ENCODE measurements around the gene DLEC1.

DNA sequence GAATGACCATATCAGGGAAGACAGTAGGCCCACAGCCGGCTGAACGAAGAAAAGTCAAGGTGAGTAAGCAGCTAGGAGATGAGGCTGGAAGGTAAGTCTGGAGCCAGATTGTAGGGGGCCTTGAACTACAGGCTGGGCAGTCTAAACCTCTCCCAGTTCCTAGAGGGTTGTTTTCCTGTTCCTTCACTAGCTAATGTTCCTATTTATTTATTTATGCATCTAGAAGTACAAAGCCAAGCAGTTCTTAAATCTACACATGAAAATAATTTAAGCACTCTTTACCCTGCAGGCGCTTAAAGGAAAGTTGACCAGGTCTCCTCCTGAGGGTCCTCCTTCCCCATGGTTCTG lies 94.2 kb downstream of the DLEC1 start:
- TF ChIP-seq EZH2 (IDR thresholded peaks at IDR 0.05; ENCODE audit: borderline replicate concordance, low read depth, low read length, severe bottlenecking) = no peak
- TF ChIP-seq, protein P1, sequence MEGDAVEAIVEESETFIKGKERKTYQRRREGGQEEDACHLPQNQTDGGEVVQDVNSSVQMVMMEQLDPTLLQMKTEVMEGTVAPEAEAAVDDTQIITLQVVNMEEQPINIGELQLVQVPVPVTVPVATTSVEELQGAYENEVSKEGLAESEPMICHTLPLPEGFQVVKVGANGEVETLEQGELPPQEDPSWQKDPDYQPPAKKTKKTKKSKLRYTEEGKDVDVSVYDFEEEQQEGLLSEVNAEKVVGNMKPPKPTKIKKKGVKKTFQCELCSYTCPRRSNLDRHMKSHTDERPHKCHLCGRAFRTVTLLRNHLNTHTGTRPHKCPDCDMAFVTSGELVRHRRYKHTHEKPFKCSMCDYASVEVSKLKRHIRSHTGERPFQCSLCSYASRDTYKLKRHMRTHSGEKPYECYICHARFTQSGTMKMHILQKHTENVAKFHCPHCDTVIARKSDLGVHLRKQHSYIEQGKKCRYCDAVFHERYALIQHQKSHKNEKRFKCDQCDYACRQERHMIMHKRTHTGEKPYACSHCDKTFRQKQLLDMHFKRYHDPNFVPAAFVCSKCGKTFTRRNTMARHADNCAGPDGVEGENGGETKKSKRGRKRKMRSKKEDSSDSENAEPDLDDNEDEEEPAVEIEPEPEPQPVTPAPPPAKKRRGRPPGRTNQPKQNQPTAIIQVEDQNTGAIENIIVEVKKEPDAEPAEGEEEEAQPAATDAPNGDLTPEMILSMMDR (IDR thresholded peaks at IDR 0.05; ENCODE audit: borderline replicate concordance, extremely low read depth, low read length, poor library complexity, severe bottlenecking) = no peak
